ENCODE measurements around the gene NELFB. TPM values are rescaled to one million over a fixed set of nuclear protein-coding genes. Genes with fewer than 3 reads are reported as not detected.
"Not testable (repeated sequence)": the region's sequence is repeated elsewhere in the genome, so short reads cannot be mapped to it uniquely, and the experiment has no call there.

NELFB gene
- total RNA-seq, 1 experiment from 2014 or later = 75.6 TPM

- Histone ChIP-seq H3K36me3 (peaks cover 25% of the 10 kb centered on the region), H3K9me3 (no peaks in the 10 kb centered on the region), H3K27me3 (no peaks in the 10 kb centered on the region), H3K4me3 (peak within 1 kb of the TSS; percentile 92)
- DNase-seq = peak; percentile 99
Observed at GRCh38 chr9:137240841-137241489, 14.2 kb upstream of the NELFB start, which contains the start of gene TUBB4B. TUBB4B (plus strand) TSS chr9:137241287; CDS start chr9:137241361, 74 bp downstream.

- peaks cover 25% of the 10 kb centered on the region for H3K36me3 ChIP-seq
- peak; percentile 71 for DNase-seq
- H3K27me3 ChIP-seq = no peaks in the 10 kb centered on the region
- no peaks in the 10 kb centered on the region for H3K9me3 ChIP-seq
- H3K4me3 ChIP-seq = peak overlapping the region; percentile 92
Observed at GRCh38 chr9:137241490-137242268, 13.4 kb upstream of the NELFB start.

DNA sequence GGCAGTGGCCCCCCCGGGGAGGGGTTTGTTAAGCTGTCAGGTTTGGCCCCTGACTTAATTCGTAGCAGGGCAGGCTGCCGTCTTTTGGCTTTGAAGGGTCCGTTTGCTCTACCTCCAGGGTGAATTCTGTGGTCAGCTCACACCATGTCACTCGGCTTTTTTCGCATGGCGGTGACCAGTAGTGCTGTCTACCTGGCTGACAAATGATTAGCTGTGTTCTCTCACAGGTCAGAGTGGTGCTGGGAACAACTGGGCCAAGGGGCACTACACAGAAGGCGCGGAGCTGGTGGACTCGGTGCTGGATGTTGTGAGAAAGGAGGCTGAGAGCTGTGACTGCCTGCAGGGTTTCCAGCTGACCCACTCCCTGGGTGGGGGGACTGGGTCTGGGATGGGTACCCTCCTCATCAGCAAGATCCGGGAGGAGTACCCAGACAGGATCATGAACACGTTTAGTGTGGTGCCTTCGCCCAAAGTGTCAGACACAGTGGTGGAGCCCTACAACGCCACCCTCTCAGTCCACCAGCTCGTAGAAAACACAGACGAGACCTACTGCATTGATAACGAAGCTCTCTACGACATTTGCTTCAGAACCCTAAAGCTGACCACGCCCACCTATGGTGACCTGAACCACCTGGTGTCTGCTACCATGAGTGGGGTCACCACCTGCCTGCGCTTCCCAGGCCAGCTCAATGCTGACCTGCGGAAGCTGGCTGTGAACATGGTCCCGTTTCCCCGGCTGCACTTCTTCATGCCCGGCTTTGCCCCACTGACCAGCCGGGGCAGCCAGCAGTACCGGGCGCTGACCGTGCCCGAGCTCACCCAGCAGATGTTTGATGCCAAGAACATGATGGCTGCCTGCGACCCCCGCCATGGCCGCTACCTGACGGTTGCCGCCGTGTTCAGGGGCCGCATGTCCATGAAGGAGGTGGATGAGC is 12.6 kb upstream of the NELFB start:
- H3K27me3 ChIP-seq = no peaks in the 10 kb centered on the region
- DNase-seq = no peak
- peak overlapping the region; percentile 92 for H3K4me3 ChIP-seq
- peaks cover 25% of the 10 kb centered on the region for H3K36me3 ChIP-seq
- H3K9me3 ChIP-seq = no peaks in the 10 kb centered on the region

DNA sequence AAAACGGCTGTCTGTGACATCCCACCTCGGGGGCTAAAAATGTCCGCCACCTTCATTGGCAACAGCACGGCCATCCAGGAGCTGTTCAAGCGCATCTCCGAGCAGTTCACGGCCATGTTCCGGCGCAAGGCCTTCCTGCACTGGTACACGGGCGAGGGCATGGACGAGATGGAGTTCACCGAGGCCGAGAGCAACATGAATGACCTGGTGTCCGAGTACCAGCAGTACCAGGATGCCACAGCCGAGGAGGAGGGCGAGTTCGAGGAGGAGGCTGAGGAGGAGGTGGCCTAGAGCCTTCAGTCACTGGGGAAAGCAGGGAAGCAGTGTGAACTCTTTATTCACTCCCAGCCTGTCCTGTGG is 11.9 kb upstream of the NELFB start:
- H3K27me3 ChIP-seq, H3K9me3 ChIP-seq, H3K4me3 ChIP-seq, DNase-seq: not testable (repeated sequence)
- H3K36me3 ChIP-seq = peaks cover 25% of the 10 kb centered on the region

- H3K4me3 ChIP-seq = no peak overlapping the region
- DNase-seq = no peak
- H3K9me3 ChIP-seq = no peaks in the 10 kb centered on the region
- no peaks in the 10 kb centered on the region for H3K27me3 ChIP-seq
- H3K36me3 ChIP-seq = peaks cover 25% of the 10 kb centered on the region
Observed at GRCh38 chr9:137243626-137244485, 11.3 kb upstream of the NELFB start.

DNA sequence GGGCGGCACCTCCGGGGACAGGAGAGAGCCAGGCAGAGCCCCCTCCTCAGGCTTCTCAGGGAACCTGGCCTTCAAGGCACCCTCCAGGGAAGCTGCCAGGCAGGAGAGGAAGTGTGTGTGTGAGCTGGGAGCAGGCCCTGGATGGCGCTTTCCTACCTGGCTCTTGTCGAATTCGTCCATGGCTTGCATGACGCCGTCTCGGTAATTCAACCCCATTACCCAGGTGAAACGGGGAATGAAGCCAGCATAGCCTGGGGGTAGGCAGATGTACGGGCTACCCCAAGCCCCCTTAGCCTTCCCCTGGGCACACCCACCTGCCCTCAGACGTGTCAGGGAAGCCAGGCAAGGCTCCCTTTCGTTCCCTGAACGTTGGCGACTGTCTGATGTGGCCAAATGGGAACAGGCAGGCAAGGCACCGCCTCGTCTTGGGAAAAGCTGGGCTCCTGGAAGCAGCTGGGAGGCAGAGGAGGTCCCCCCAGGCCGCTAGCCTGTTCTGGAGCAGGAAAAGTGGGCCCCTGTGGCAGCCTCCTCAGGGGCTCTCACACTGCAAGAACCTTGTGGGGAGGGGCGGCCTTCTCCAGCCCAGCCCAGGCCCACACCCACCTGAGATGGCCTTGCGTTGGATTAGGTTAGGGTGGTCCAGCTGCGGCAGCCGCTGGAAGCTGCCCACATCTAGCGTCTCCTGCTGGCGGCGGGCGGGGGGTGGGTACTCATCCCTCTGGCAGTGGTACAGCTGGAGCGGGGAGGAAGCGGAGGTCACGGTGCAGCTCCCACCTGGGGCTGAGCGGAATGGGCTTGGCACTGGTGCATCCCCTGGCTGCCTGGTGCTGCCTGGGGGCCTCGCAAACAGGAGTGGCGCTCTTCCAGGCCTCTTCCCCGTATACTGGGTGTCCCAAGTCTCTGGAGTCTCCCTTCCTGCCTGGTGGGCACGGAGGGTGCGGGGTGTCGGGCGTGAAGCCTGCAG is 10.4 kb upstream of the NELFB start:
- Histone ChIP-seq H3K4me3 (no peak overlapping the region), H3K27me3 (no peaks in the 10 kb centered on the region), H3K36me3 (peaks cover 25% of the 10 kb centered on the region), H3K9me3 (no peaks in the 10 kb centered on the region)
- DNase-seq = no peak

DNA sequence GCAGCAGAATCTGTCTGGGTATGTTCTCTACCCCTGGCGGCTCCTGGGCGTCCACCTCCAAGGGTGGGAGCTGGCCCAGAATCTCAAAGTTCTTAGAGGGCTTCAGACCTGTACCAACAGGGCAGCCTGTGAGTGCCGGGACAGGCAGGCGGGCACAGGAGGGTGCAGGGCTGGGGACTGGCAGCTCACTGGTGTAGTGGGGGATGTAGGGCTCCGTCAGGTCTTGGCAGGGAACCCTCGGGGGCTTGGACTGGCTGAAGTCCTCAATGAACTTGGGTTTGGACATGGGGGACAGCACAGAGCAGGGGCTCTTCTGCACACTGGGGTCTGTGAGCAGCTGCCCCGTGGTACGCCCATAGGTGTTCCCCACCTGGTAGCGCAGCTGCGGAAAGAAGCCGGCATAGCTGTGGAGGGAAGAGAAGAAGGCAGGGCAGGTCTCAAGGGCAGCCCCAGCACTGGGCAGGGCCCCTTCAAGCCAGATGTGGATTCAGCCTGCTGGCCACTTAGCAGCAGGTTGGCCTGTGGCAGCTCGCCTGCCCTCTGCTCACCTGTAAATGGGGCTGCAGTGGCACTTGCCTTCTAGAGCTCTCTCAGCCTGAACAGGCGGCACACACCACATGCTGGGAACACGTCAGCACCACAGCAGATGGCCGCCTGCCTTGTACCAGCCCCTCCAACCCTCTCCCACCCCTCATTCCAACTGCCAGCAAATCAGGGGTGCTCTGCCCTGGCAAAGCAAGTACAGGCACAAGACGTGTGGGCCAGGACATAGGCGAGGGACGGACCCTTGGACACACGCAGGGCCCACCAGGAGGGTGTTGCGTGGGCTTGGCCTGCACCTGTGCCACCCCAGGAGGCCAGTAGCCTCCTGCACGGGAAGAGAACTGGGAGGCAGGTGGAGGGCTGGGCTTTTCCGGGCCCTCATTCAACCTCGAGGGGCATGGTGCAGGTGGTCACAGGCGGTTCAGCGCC is 9.4 kb upstream of the NELFB start:
- DNase-seq = no peak
- Histone ChIP-seq H3K36me3 (peaks cover 25% of the 10 kb centered on the region), H3K27me3 (no peaks in the 10 kb centered on the region), H3K4me3 (no peak overlapping the region), H3K9me3 (no peaks in the 10 kb centered on the region)

DNA sequence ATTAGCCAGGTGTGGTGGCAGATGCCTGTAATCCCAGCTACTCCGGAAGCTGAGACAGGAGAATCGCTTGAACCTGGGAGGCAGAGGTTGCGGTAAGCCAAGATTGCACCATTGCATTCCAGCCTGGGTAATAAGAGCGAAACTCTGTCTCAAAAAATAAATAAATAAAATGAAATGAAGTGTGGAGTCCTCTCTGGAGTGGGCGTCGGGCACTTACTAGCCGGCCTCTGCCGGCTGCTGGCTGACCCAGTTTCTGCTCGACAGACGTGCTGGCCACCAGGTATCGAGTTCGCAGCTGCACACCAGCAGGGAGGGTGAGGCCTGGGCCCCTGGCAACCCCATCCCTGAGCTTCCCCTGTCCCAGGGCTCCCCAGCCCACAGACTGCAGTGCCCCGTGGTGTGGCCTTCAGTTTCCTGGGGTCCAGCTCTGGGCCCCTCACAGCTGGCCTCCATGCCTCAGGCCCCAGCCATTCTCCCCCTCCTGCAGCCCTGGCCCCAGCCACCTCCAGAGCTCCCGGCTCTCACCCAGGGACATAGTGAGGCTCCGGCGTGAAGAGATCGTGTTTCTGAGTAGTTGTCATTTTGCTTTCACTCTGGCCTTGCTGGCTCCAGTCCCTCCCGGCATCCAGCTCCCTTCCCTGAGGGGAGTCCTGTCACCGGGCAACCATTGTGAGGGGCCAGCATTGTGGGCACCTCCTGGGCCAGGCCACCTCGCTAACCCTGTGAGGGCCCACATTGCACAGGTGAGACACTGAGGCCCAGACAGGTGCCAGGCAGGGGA is 7.8 kb upstream of the NELFB start:
- no peak overlapping the region for H3K4me3 ChIP-seq
- H3K36me3 ChIP-seq = peaks cover 17% of the 10 kb centered on the region
- no peak for DNase-seq
- no peaks in the 10 kb centered on the region for H3K27me3 ChIP-seq
- no peaks in the 10 kb centered on the region for H3K9me3 ChIP-seq

DNA sequence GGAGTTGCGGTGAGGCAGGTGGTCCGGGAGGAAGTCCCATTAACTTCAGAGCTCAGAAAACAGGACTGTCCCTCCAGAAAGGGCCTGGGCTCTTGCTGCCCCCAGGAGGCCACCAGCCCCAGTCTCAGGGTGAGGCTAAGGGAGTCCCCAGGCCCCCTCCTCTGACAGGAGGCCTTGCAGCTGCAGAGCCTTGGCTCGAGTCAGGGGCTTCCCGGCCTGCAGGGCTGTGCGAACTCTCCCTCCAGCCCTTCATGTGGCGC is 7.3 kb upstream of the NELFB start:
- no peak overlapping the region for H3K4me3 ChIP-seq
- no peak for DNase-seq

GRCh38 chr9:137250329-137251193 is 4.6 kb upstream of the NELFB start:
- no peaks in the 10 kb centered on the region for H3K36me3 ChIP-seq
- no peak overlapping the region for H3K4me3 ChIP-seq
- DNase-seq = no peak
- H3K9me3 ChIP-seq = no peaks in the 10 kb centered on the region
- no peaks in the 10 kb centered on the region for H3K27me3 ChIP-seq

More for the DNA sequence above, 7.3 kb upstream of the NELFB start:
- Histone ChIP-seq H3K27me3 (no peaks in the 10 kb centered on the region), H3K9me3 (no peaks in the 10 kb centered on the region), H3K36me3 (peaks cover 12% of the 10 kb centered on the region)

DNA sequence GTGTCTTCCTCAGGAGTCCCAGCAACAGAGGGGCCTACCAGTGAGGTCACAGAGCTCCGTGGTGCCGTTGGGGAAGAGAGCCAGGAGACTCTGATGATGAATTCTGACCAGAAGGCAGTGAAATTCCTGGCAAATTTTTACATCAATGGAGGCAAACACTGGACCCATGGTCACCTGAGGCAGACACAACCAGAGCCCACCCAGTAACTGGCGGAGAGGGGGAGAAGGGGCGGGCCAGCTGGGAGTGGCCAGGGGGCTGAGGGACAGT is 4.0 kb upstream of the NELFB start, which contains the start of gene STPG3:
Gene STPG3 (plus strand): TSS at position 93 of the 268 bp plus-strand sequence. CDS start 1 bp downstream, at position 94.
- Histone ChIP-seq H3K27me3 (no peaks in the 10 kb centered on the region), H3K9me3 (no peaks in the 10 kb centered on the region), H3K36me3 (peaks cover 5% of the 10 kb centered on the region), H3K4me3 (no peak within 1 kb of the TSS)
- no peak for DNase-seq

DNA sequence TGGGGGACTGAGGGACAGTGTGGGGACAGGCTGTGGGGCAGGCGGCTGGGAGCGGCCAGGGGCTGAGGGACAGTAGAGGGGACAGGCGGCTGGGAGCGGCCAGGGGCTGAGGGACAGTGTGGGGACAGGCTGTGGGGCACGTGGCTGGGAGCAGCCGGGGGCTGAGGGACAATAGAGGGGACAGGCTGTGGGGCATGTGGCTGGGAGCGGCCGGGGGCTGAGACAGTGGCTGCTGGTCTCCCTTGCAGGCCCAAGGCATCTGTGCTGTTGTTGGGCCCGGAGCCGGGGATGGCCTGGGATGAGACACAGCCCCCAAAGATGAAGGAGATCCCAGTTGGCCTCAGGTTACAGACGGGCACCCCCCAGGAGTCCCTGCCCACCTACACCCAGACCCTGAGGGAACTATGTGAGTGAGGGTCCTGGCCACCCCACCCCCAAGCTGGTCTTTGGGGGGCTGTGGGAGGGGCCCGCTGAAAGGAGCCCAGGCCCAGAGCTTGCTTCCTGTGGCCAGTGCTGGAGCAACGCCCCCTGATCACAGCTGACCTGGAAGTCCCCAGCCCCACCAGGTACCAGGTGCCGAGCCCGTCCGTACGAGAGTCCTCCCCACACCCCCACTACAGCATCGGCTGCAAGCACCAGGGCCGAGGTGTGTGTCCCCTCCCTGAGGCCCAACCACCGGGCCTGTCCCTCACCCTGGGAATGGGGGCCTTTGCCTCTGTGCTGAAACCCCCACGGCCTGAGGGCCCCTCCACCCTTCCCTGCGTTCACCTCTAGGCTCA is 3.4 kb upstream of the NELFB start:
- DNase-seq = no peak
- no peaks in the 10 kb centered on the region for H3K9me3 ChIP-seq

More for the DNA sequence above, 3.4 kb upstream of the NELFB start:
- peaks cover 11% of the 10 kb centered on the region for H3K36me3 ChIP-seq
- H3K27me3 ChIP-seq = no peaks in the 10 kb centered on the region
- H3K4me3 ChIP-seq = no peak overlapping the region
